ENCODE measurements around the gene ATXN1.

DNA sequence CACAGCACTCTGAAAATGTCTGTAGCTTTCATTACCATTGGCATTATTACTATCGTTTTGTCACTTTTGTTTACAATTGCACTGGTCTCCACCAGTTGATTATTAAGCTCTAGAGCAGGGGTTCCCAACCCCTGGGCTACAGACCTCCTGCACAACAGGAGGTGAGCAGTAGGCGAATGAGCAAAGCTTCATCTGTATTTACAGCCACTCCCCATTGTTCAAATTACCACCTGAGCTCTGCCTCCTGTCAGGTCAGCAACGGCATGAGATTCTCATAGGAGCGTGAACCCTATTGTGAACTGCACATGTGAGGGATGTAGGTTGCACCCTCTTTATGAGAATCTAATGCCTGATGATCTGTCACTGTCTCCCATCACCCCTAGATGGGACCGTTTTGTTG, 126.4 kb downstream of the ATXN1 start:
- no peak for TF ChIP-seq CTCF (IDR thresholded peaks at IDR 0.05; ENCODE audit: insufficient read depth, low read length, poor library complexity, severe bottlenecking)
- no peak for TF ChIP-seq EZH2phosphoT487 (conservative IDR thresholded peaks at IDR 0.05; ENCODE audit: low read length)
